Activated CD4-positive, alpha-beta T cell treated with anti-CD3 and anti-CD28 coated beads, Interleukin-10, Interleukin-2, amounts not matched to agents 100 ng/mL and 50 ng/mL, durations not matched to agents 16 hours and 8 hours (primary cell): ENCODE data around the gene C1QTNF4.
"Not testable (repeated sequence)": the region's sequence is repeated elsewhere in the genome, so short reads cannot be mapped to it uniquely, and the experiment has no call there.

Experiments
- DNase-seq: peaks from one replicate; pipeline ENCODE4 v3.0.0-alpha.2; 2020

C1QTNF4 gene

GRCh38 chr11:47564933-47565339, 29.3 kb downstream of the C1QTNF4 start:
- no peak for DNase-seq

- not testable (repeated sequence) for DNase-seq
Measured at GRCh38 chr11:47564366-47564765, 29.8 kb downstream of the C1QTNF4 start.

- DNase-seq = not testable (repeated sequence)
Measured at GRCh38 chr11:47562393-47562792, 31.8 kb downstream of the C1QTNF4 start.

- DNase-seq = no peak
Measured at GRCh38 chr11:47560426-47560825, 33.8 kb downstream of the C1QTNF4 start.

- DNase-seq = no peak
Measured at GRCh38 chr11:47558695-47559094, 35.5 kb downstream of the C1QTNF4 start.

- not testable (repeated sequence) for DNase-seq
Measured at GRCh38 chr11:47557004-47557403, 37.2 kb downstream of the C1QTNF4 start.

- no peak for DNase-seq
Measured at GRCh38 chr11:47553406-47553743, 40.8 kb downstream of the C1QTNF4 start.

GRCh38 chr11:47552566-47553405, 41.4 kb downstream of the C1QTNF4 start, which contains the start of gene CELF1:
Gene CELF1, minus strand, starts transcription at chr11:47553132. Its CDS starts 53,609 bp downstream, at chr11:47499523.
- peak; percentile 95 for DNase-seq

- DNase-seq = peak; percentile 36
Measured at GRCh38 chr11:47552056-47552565, 42.1 kb downstream of the C1QTNF4 start.

- peak; percentile 42 for DNase-seq
Measured at GRCh38 chr11:47551086-47551485, 43.1 kb downstream of the C1QTNF4 start.

- no peak for DNase-seq
Measured at GRCh38 chr11:47550288-47551047, 43.7 kb downstream of the C1QTNF4 start.

GRCh38 chr11:47546274-47546673, 47.9 kb downstream of the C1QTNF4 start:
- not testable (repeated sequence) for DNase-seq

GRCh38 chr11:47545298-47545697, 48.9 kb downstream of the C1QTNF4 start:
- DNase-seq = no peak

GRCh38 chr11:47541070-47541469, 53.1 kb downstream of the C1QTNF4 start:
- no peak for DNase-seq

- DNase-seq = no peak
Measured at GRCh38 chr11:47539681-47540039, 54.6 kb downstream of the C1QTNF4 start.
